SIG-M5 (cell line): ENCODE results near the gene EBLN2.

Experiments used
- DNase-seq: peaks from one replicate; lab custom pipeline; 2025; lab: John Stamatoyannopoulos, UW

The EBLN2 gene

DNA sequence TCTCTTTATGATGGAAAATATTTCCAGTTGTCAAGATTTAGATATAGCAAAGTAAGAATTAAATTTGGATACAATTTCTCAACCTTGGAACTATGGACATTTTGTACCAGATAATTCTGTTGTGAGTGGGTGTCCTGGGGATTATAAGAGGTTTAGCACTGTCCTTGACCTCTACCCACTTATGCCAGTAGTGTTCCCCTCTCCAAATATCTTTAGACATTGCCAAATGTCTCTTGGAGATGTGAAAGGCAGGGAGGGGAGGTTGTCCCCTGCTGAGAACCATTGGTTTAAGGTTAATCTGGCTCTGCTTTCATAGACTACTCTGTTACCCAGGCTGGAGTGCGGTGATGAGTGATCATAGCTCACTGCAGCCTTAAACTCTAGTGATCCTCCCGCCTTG is at the start of gene EBLN2:
Gene EBLN2 (plus strand): TSS at position 244 of the 400 bp plus-strand sequence. CDS start 423 bp downstream, outside the sequence.
- DNase-seq, result no peak

DNA sequence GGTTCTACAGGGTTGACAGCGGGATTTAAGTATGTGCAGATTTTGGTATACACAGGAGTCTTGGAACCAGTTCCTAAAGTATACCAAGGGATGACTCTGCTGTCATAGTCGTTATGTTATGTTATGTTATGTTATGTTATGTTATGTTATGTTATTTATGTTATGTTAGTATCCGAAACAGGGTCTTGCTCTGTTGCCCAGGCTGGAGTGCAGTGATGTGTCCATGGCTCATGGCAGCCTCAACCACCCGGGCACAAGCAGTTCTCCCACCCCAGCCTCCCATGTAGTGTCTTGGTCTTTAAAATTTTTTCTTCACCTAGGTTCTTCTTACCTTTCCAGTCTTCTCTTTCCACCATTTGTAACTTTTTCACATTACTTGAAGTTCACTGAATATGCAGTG is 43.2 kb upstream of the EBLN2 start:
- DNase-seq, result no peak

DNA sequence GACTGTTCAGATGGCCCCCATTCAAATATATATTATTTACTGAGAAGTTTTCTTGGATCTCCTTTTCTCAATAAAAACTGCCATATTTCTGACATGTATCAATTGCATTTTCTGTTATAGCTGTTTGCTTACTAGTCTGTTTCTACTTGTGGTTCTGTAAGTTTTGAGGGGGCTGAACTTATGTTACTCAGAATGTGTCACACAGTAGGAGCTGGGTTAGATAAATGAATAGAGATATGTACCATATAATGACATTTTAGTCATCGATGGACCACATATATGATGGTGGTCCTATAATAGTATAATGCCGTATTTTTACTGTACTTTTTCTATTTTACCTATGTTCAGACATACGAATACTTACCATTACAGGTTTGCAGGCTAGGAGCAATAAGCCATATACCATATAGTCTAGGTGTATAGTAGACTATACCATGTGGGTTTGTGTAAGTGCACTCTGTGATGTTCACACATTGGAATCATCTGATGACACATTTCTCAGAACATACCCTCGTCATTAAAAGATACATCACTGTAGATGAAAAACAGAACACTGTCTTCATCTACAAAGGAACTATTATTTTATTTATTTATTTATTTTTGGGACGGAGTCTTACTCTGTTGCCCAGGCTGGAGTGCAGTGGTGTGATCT is 42.5 kb upstream of the EBLN2 start:
- DNase-seq, result no peak

GRCh38 chr3:73021301-73021835 is 40.1 kb upstream of the EBLN2 start:
- no peak for DNase-seq

- no peak for DNase-seq
Measured at GRCh38 chr3:73024836-73025235, 36.6 kb upstream of the EBLN2 start.

DNA sequence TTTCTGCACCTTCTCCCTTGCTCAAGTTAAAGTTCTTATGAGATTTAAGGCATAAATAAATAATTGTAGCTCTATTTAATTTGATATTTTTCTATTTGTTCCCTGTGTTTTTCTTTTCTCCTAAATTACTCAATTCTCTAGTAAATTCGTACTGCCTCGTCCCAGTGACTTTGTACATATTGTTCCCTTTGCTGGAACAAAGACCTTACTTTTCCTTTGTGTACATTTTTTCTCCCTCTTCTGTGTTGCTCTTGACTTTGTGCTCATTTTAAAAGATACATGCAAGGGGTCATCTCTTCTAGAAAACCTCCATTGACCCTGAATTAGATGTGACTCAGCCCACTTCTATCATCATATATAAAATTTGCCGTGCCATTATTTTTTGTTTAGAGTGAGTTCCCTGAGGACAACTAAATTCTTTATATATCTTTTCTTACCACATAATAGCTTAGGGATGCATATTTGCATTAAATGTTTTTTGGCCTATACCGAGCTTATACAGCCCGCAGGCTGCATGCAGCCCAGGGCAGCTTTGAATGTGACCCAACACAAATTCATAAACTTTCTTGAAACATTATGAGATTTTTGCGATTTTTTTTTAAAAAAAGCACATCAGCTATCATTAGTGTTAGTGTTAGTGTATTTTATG is 35.2 kb upstream of the EBLN2 start:
- no peak for DNase-seq

GRCh38 chr3:73026760-73027113 is 34.7 kb upstream of the EBLN2 start:
- DNase-seq, result no peak

DNA sequence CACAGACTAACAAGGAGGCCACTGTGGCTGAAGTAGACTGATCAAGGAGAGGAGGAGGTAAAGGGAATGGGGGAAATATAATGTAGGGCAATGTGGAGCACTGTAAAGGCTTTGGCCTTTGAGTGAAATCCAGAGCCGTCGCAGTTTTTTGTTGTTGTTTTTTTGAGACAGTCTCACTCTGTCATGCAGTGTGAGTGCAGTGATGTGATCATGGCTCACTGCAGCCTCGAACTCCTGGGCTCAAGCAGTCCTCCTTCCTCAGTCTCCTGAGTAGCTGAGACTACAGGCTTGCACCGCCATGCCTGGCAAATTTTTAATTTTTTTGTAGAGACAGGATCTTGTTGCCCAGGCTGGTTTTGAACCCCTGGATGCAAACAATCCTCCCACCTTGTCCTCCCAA is 32.7 kb upstream of the EBLN2 start:
- no peak for DNase-seq

- no peak for DNase-seq
Measured at GRCh38 chr3:73029321-73029796, 32.1 kb upstream of the EBLN2 start.

DNA sequence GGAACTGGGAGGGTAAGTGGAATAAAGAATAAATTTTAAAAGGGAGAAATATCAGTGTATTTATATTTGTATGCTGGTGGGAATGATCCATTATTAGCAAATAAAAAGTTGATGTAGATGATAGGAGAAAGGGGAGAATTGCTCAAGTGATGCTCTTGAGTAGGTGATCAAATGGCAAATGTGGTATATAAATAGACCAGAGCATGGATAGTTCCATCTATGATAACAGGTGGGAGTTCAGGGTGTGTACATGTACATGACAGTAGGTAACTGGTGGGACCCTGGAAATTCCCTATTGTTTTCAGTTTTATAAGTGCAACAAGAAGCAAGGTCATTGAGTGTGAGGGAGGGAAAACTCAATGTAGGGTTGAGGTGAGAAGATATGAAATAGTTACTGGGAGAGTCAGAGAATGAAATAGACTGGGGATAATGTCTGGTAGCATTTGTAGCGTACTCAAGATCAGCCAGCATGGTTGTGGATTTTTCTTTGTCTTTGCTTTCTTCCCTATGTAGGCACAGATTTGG is 31.3 kb upstream of the EBLN2 start:
- DNase-seq, result no peak

DNA sequence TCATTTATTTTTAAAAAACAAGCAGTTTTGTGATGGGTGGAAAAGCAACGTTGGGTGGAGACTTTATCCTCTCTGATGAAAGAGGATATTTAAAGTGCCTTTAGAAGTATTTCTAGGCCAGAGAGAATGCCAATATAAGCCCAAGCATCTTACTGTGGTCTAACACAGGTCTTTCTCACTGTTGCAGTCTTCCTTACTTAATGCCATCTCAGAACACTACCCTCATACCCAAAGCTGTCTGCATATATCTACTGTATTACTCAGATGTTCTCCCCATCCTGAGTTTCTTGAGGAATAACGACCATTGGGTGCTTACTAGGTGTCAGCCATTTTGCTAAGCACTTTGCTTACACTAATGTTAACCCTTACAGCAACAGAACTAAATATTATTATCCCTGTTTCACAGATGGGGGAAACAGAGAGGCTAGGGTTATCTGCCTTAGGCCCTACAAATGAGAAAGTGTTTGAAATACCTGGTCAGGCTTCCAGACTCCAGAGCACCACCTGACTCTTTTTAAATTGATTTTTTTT is 29.8 kb upstream of the EBLN2 start:
- no peak for DNase-seq

GRCh38 chr3:73036694-73037591 is 24.5 kb upstream of the EBLN2 start:
- DNase-seq, result no peak

DNA sequence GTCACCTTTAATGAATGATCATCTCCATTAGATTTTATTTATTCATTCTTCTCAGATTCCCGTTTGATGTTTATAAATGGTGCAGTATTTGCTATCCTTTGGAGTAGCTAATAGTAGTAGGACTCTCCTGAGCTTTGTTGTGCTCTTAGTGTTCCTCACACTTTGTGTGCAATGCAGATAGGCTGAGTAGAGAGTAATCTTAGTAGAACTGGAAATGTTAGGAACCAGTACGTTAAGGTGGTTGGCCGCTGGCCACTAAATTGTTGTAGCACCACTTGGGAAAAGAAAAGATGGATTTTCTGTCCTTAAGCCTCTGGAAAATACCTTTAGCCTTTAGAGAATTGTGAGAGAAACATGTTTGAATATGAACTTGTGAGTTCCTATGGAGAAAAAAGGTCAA is 19.9 kb upstream of the EBLN2 start:
- DNase-seq, result no peak

- DNase-seq, result no peak
Measured at GRCh38 chr3:73043414-73043813, 18.0 kb upstream of the EBLN2 start.

- DNase-seq, result no peak
Measured at GRCh38 chr3:73045391-73045790, 16.1 kb upstream of the EBLN2 start.

- DNase-seq, result no peak
Measured at GRCh38 chr3:73046195-73046594, 15.3 kb upstream of the EBLN2 start.

GRCh38 chr3:73049319-73049718 is 12.1 kb upstream of the EBLN2 start:
- no peak for DNase-seq

DNA sequence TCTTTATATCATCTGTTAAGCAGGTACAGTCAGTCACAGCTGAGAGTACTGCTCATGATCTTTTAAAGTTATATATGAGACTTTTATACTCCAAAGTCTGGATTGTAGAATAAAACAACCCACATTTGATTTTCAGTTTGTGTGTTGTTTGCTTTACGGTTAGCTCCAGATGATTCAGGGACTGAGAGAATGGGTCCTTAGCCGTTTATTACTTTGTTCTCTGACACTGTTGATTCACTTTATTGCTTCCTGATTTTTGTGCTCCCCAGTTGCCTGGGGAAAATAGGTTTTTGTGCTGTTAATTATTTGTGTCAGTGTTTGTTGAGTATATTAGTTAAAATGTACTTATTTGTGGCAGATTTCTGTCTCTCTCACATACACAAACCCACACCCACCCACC is 8.6 kb upstream of the EBLN2 start:
- no peak for DNase-seq

GRCh38 chr3:73055583-73055982 is 5.9 kb upstream of the EBLN2 start:
- DNase-seq, result no peak

DNA sequence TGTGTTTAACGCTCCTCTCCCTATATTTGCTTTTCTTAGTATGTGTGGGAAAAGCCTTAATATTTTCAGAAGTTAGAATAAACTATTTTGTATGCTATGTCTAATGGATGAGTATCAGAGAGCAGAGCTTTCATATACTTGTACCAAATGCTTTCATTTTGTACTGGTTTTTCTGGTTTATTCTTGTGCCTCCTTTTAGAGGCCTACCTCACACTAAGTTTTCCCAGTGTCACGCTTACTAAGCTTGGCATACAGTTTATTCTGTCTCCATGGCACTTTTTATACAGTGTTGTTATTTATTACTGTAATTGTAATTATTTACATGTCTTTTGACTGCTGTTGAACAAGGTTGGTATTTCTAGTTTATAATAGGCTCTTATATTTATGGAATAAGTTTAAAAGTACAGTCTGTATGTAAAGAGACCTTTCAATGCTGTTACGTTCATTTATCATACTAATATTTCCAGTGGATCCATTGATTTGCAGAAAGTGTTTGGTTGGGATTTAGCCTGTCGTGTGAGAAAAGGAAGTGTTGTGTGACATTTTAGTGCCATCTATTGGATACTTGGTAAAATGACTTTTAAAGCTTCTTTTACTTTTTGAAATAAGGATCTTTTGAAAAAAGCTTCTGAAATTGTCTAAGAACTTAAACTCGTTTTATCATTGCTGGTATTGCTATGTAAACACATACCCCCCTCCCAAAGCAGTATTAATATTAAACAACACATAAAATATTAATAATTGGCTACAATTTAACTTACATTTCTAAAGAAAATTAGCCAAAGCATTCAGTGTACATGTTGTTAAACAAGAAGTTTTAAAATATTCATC is 5.2 kb upstream of the EBLN2 start:
- no peak for DNase-seq

- DNase-seq, result no peak
Measured at GRCh38 chr3:73056845-73057150, 4.7 kb upstream of the EBLN2 start.
